Keratinocyte (primary cell): ENCODE data around the gene MX2. TPM values are rescaled to one million over a fixed set of nuclear protein-coding genes. Genes with fewer than 3 reads are reported as not detected.

ENCODE experiments used
- DNase-seq: peaks from one replicate; pipeline ENCODE4 v3.0.0-alpha.2; 2011; ENCODE audit warnings: low read depth, missing footprints, low spot score
- FAIRE-seq: peaks from 2 replicates; lab custom pipeline; 2011; peaks lifted over from hg19 to GRCh38; lab: Jason Lieb, UNC
- H2AFZ ChIP-seq: 2 replicates; pipeline ENCODE4 v1.6.0; 2012; ENCODE audit warnings: low read length, control low read depth, inconsistent platforms; ENCODE audit not compliant: control insufficient read depth
- H3K27ac ChIP-seq: 2 replicates; pipeline ENCODE4 v1.5.1; 2011; ENCODE audit warnings: low read length; ENCODE audit not compliant: control insufficient read depth, insufficient read depth
- H3K27me3 ChIP-seq: 3 replicates; pipeline ENCODE4 v1.6.0; 2011; ENCODE audit warnings: low read length; ENCODE audit not compliant: control insufficient read depth, insufficient read depth; ENCODE audit errors: extremely low read depth
- H3K36me3 ChIP-seq, 2 experiments: 2 replicates in 1 of 2; 3 replicates in 1 of 2; pipeline ENCODE4 v1.5.1; 2011; ENCODE audit warnings: low read length in 2 of 2, mild to moderate bottlenecking in 1 of 2; ENCODE audit not compliant: control insufficient read depth in 2 of 2, insufficient read depth in 2 of 2; ENCODE audit errors: extremely low read depth in 1 of 2
- H3K4me1 ChIP-seq: 3 replicates; pipeline ENCODE4 v1.5.1; 2011; ENCODE audit warnings: low read length; ENCODE audit not compliant: control insufficient read depth, insufficient read depth; ENCODE audit errors: extremely low read depth
- H3K4me2 ChIP-seq: 3 replicates; pipeline ENCODE4 v1.6.0; 2011; ENCODE audit warnings: low read depth, low read length; ENCODE audit not compliant: control insufficient read depth, insufficient read depth; ENCODE audit errors: extremely low read depth
- H3K4me3 ChIP-seq, 3 experiments: fragments of 200-600 bp in 1 of 3; sonication (generic) in 1 of 3; 2 replicates in 2 of 3; 3 replicates in 1 of 3; pipeline ENCODE4 v1.5.1; 2011 to 2016; ENCODE audit warnings: low read length in 3 of 3, mild to moderate bottlenecking in 3 of 3, control low read depth in 2 of 3, inconsistent platforms in 1 of 3, low read depth in 1 of 3, mixed read lengths in 1 of 3, mixed run types in 1 of 3, moderate library complexity in 1 of 3; ENCODE audit not compliant: control insufficient read depth in 2 of 3, insufficient read depth in 2 of 3; ENCODE audit errors: extremely low read depth in 1 of 3
- H3K79me2 ChIP-seq: 2 replicates; pipeline ENCODE4 v1.6.0; 2012; ENCODE audit warnings: low read length; ENCODE audit not compliant: control insufficient read depth, insufficient read depth
- H3K9ac ChIP-seq: 3 replicates; pipeline ENCODE4 v1.6.0; 2011; ENCODE audit warnings: low read length; ENCODE audit not compliant: control insufficient read depth, insufficient read depth; ENCODE audit errors: extremely low read depth
- H3K9me1 ChIP-seq: 3 replicates; pipeline ENCODE4 v1.6.0; 2011; ENCODE audit warnings: low read length; ENCODE audit not compliant: control insufficient read depth, insufficient read depth; ENCODE audit errors: extremely low read depth
- H3K9me3 ChIP-seq: 2 replicates; pipeline ENCODE4 v1.5.1; 2012; ENCODE audit warnings: low read depth, low read length; ENCODE audit not compliant: control insufficient read depth
- H4K20me1 ChIP-seq: 3 replicates; pipeline ENCODE4 v1.6.0; 2011; ENCODE audit warnings: low read length; ENCODE audit not compliant: control insufficient read depth, insufficient read depth; ENCODE audit errors: extremely low read depth
- EZH2 ChIP-seq: IDR thresholded peaks from one replicate; pipeline ENCODE4 v1.6.1; 2012; ENCODE audit warnings: inconsistent platforms, mild to moderate bottlenecking, low read length, moderate library complexity
- dilution Hi-C: fragments of 300-500 bp; cut with MboI; formaldehyde crosslinking; loops from one replicate; pipeline ENCODE4 v1.7.0; 2020; ENCODE audit warnings: low sequenced_read_pairs; ENCODE audit not compliant: extremely low pct_ligation_motif_present
- polyA plus RNA-seq, 5 experiments: library from polyadenylated mRNA; depleted of rRNA in 3 of 5; stranded (reverse) in 3 of 5; stranded (forward) in 1 of 5; unstranded in 1 of 5; fragments of >200 nt; gene quantifications; 1 replicate in 1 of 5; 2 replicates in 3 of 5; 3 replicates in 1 of 5; pipeline versions ENCODE4 v1.2.1 to v1.2.3, GENCODE V29; 2011 to 2012; ENCODE audit warnings: missing spikeins in 2 of 5, low read depth in 1 of 5, low replicate concordance in 1 of 5
- TF ChIP-seq, protein P1 (sequence below), 3 experiments: IDR thresholded peaks in 1 of 3; conservative IDR thresholded peaks in 1 of 3; optimal IDR thresholded peaks in 1 of 3; 2 replicates in 2 of 3; 3 replicates in 1 of 3; pipeline versions ENCODE3 to v1.5.1; 2011; ENCODE audit warnings: low read length in 3 of 3, mild to moderate bottlenecking in 3 of 3, moderate library complexity in 2 of 3, control low read depth in 1 of 3, inconsistent platforms in 1 of 3; ENCODE audit not compliant: insufficient read depth in 2 of 3; ENCODE audit errors: extremely low read depth in 1 of 3

Gene MX2
- polyA plus RNA-seq, 1 donor (not counting 4 experiments of a cell fraction or from before 2014, with no cell fraction given) = 7.1 TPM

DNA sequence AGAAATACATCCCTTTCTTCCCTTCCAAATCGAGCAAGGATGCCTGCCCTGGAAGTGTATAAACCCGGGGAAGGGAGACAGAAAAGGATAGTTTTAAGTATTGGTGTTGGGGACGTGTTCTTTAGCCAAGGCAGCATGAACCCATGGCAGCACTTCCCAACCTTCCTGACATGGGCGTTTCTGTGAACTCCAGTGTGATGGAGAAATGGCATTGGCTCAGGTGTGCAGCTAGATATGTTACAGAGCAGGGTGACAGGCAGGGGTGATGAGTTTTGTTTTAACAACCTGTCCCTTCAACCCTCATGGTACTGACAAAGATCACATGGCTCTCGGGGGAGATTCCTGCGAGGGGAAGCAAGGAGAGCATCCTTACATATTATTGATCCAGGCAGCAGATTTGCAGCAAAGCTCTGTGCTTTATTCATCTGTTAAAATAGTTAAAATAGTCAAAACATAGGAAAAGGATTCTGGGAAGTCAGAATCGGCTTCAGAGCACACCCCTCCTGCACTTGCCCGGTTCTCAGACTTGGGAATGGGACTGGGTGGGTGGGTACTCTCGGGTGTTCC is 68.2 kb downstream of the MX2 start:
- H3K27me3 ChIP-seq = no peaks in the 10 kb centered on the region
- H3K36me3 ChIP-seq = peaks cover 8 to 32% of the 10 kb centered on the region in 2 experiments
- FAIRE-seq = no peak

DNA sequence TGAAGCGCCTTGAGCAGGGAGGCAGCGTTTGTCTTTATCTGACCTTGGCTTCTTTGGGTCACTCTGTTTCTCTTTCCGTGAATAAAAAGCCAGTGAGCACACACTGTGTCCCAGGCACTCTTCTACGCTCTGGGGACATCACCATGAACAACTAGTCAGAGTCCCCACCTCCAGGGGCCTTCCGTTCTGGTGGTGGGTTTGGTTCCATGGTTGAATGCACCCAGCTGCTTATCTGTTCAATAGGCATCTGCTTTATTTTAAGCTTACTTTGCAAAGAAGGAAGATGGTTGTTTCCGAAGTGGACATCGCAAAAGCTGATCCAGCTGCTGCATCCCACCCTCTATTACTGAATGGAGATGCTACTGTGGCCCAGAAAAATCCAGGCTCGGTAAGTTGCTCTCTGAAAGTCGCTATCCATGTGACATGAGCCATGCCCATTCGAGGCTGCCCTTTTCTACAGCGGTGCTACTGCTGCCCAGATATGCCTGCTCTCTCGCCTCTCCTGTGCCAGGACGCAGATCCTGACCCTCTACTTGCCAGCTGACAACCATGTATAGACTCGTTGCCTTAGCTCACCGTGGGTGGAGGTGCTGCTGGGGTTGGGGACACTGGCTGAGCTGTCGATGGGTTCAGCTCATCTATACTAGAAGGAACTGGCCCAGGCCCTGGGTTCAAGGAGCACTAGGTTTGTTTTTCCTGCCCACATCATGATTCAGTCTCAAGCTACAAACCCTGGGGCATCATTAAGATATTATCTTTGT is 70.1 kb downstream of the MX2 start:
- H3K9me3 ChIP-seq = no peaks in the 10 kb centered on the region
- no peak overlapping the region for H2AFZ ChIP-seq
- DNase-seq (no peak), FAIRE-seq (no peak)
- peaks cover 3% of the 10 kb centered on the region for H3K79me2 ChIP-seq
- no peak overlapping the region for H3K9ac ChIP-seq
- H3K4me2 ChIP-seq = no peak overlapping the region
- H3K4me1 ChIP-seq = no peaks in the 10 kb centered on the region
- H4K20me1 ChIP-seq = no peaks in the 10 kb centered on the region
- dilution Hi-C loops = no loop called here
- H3K4me3 ChIP-seq = no peak overlapping the region
- no peaks in the 10 kb centered on the region for H3K9me1 ChIP-seq
- peaks cover 17 to 46% of the 10 kb centered on the region in 2 experiments for H3K36me3 ChIP-seq
- TF ChIP-seq, protein P1, sequence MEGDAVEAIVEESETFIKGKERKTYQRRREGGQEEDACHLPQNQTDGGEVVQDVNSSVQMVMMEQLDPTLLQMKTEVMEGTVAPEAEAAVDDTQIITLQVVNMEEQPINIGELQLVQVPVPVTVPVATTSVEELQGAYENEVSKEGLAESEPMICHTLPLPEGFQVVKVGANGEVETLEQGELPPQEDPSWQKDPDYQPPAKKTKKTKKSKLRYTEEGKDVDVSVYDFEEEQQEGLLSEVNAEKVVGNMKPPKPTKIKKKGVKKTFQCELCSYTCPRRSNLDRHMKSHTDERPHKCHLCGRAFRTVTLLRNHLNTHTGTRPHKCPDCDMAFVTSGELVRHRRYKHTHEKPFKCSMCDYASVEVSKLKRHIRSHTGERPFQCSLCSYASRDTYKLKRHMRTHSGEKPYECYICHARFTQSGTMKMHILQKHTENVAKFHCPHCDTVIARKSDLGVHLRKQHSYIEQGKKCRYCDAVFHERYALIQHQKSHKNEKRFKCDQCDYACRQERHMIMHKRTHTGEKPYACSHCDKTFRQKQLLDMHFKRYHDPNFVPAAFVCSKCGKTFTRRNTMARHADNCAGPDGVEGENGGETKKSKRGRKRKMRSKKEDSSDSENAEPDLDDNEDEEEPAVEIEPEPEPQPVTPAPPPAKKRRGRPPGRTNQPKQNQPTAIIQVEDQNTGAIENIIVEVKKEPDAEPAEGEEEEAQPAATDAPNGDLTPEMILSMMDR (optimal IDR thresholded peaks at IDR 0.05 in 1 of 3, IDR thresholded peaks at IDR 0.05 in 1 of 3, conservative IDR thresholded peaks at IDR 0.05 in 1 of 3; ENCODE audit: extremely low read depth in 1 of 3, insufficient read depth in 2 of 3, low read length in 3 of 3) = no peak
- TF ChIP-seq EZH2 = no peak
- no peaks in the 10 kb centered on the region for H3K27me3 ChIP-seq
- H3K27ac ChIP-seq = no peak overlapping the region

More for the DNA sequence above, 68.2 kb downstream of the MX2 start:
- dilution Hi-C loops = no loop called here
- DNase-seq = no peak
- no peak overlapping the region for H3K9ac ChIP-seq
- H3K9me3 ChIP-seq = no peaks in the 10 kb centered on the region
- H3K4me2 ChIP-seq = no peak overlapping the region
- no peaks in the 10 kb centered on the region for H3K9me1 ChIP-seq
- H3K27ac ChIP-seq = no peak overlapping the region
- no peak overlapping the region for H3K4me3 ChIP-seq
- no peak overlapping the region for H2AFZ ChIP-seq
- TF ChIP-seq EZH2 = no peak
- TF ChIP-seq, protein P1 (optimal IDR thresholded peaks at IDR 0.05 in 1 of 3, IDR thresholded peaks at IDR 0.05 in 1 of 3, conservative IDR thresholded peaks at IDR 0.05 in 1 of 3; ENCODE audit: extremely low read depth in 1 of 3, insufficient read depth in 2 of 3, low read length in 3 of 3) = no peak
- peaks cover 10% of the 10 kb centered on the region for H3K79me2 ChIP-seq
- no peaks in the 10 kb centered on the region for H4K20me1 ChIP-seq
- H3K4me1 ChIP-seq = peaks cover 4% of the 10 kb centered on the region
